HepG2 (cell line): ENCODE measurements around the gene KIF6. TPM values are rescaled to one million over a fixed set of nuclear protein-coding genes. Genes with fewer than 3 reads are reported as not detected.

Source experiments
- BRF2 ChIP-seq: sonication (generic); formaldehyde crosslinking; IDR thresholded peaks from 2 replicates; pipeline ENCODE4 v1.8.1; 2022; ENCODE audit warnings: mild to moderate bottlenecking, missing genetic modification reagents
- CREB1 ChIP-seq, 2 experiments: fragments of 450-650 bp in 1 of 2; IDR thresholded peaks; 2 replicates each; pipeline ENCODE4 v1.6.1; 2016 to 2017; ENCODE audit warnings: control low read depth in 1 of 2, mild to moderate bottlenecking in 1 of 2, missing compliant biosample characterization in 1 of 2, missing genetic modification characterization in 1 of 2
- EED ChIP-seq: sonication (generic); formaldehyde crosslinking; IDR thresholded peaks from 2 replicates; pipeline ENCODE4 v1.5.0; 2020; ENCODE audit warnings: mild to moderate bottlenecking, missing genetic modification reagents
- ETV6 ChIP-seq: sonication (generic); formaldehyde crosslinking; conservative IDR thresholded peaks from 2 replicates; pipeline ENCODE4 v1.4.0; 2020; ENCODE audit warnings: missing genetic modification reagents
- GABPB1 ChIP-seq: IDR thresholded peaks from 2 replicates; pipeline ENCODE4 v1.6.1; 2016; ENCODE audit warnings: mild to moderate bottlenecking, missing genetic modification reagents, moderate library complexity, missing compliant biosample characterization
- HOXA7 ChIP-seq: sonication (generic); formaldehyde crosslinking; IDR thresholded peaks from 2 replicates; pipeline ENCODE4 v1.8.1; 2022; ENCODE audit warnings: mild to moderate bottlenecking, missing genetic modification reagents, moderate library complexity
- POLR2AphosphoS5 ChIP-seq: IDR thresholded peaks from 2 replicates; pipeline ENCODE4 v1.6.1; 2012; ENCODE audit warnings: low read depth, low read length
- ZFP91 ChIP-seq: sonication (generic); formaldehyde crosslinking; IDR thresholded peaks from 2 replicates; pipeline ENCODE4 v1.9.0; 2022; ENCODE audit warnings: missing genetic modification reagents, mild to moderate bottlenecking, borderline replicate concordance
- ZMYM4 ChIP-seq: sonication (generic); formaldehyde crosslinking; IDR thresholded peaks from 2 replicates; pipeline ENCODE4 v1.8.1; 2023; ENCODE audit warnings: mild to moderate bottlenecking, missing genetic modification reagents
- ZNF281 ChIP-seq: sonication (generic); formaldehyde crosslinking; IDR thresholded peaks from 2 replicates; pipeline ENCODE4 v1.4.0; 2020; ENCODE audit warnings: missing genetic modification reagents, borderline replicate concordance
- ZNF530 ChIP-seq: sonication (generic); formaldehyde crosslinking; IDR thresholded peaks from 2 replicates; pipeline ENCODE4 v1.5.0; 2020; ENCODE audit warnings: low read depth, mild to moderate bottlenecking, missing genetic modification reagents
- ZNF543 ChIP-seq: sonication (generic); formaldehyde crosslinking; IDR thresholded peaks from 2 replicates; pipeline ENCODE4 v1.4.0; 2020; ENCODE audit warnings: mild to moderate bottlenecking, missing genetic modification reagents
- polyA plus RNA-seq, 8 experiments: library from polyadenylated mRNA; depleted of rRNA in 3 of 8; stranded (reverse) in 7 of 8; unstranded in 1 of 8; fragments of >200 nt; fragmentation: Illumina TruSeq in 4 of 8; extraction: Trizol in 4 of 8; gene quantifications; 2 replicates each; pipeline versions ENCODE4 v1.2.1 to v1.2.3, GENCODE V29; 2011 to 2016; ENCODE audit warnings: low read depth in 4 of 8, missing spikeins in 1 of 8, mixed read lengths in 1 of 8; ENCODE audit not compliant: insufficient read depth in 1 of 8
- total RNA-seq, 5 experiments: library from RNA; depleted of rRNA; stranded (reverse); fragments of >200 nt; fragmentation: Illumina TruSeq; extraction: Trizol; gene quantifications; 2 replicates each; pipeline ENCODE4 v1.2.3, GENCODE V29; 2016; ENCODE audit warnings: low read depth in 1 of 5

KIF6 gene
- total and polyA plus RNA-seq, 2 of the 13 experiments (the other 11 are each of a cell fraction or from before 2014, with no cell fraction given), result 0.04 to 0.27 TPM

- TF ChIP-seq ZNF530 (CRISPR knock-in tag) (no peak), EED (CRISPR knock-in tag) (no peak), BRF2 (CRISPR knock-in tag) (no peak), ETV6 (no peak), ZFP91 (CRISPR knock-in tag) (no peak), ZNF543 (CRISPR knock-in tag) (no peak), POLR2AphosphoS5 (no peak), CREB1 (IDR thresholded peaks at IDR 0.05) (no peak), CREB1 (CRISPR knock-in tag; IDR thresholded peaks at IDR 0.05) (no peak), HOXA7 (CRISPR knock-in tag) (no peak), ZNF281 (CRISPR knock-in tag) (no peak), ZMYM4 (CRISPR knock-in tag) (no peak), GABPB1 (no peak)
These were observed 254.7 kb downstream of the KIF6 start (continued) for GRCh38 chr6:39470506-39470905.
